HL-60/S4 (cell line): ENCODE measurements around the gene MIER1.

Source experiments
- in situ Hi-C: fragments of 300-500 bp; cut with MboI; formaldehyde crosslinking; loops from 2 replicates; pipeline ENCODE4 v1.14.3; 2022; ENCODE audit warnings: low sequenced_read_pairs

MIER1 gene

DNA sequence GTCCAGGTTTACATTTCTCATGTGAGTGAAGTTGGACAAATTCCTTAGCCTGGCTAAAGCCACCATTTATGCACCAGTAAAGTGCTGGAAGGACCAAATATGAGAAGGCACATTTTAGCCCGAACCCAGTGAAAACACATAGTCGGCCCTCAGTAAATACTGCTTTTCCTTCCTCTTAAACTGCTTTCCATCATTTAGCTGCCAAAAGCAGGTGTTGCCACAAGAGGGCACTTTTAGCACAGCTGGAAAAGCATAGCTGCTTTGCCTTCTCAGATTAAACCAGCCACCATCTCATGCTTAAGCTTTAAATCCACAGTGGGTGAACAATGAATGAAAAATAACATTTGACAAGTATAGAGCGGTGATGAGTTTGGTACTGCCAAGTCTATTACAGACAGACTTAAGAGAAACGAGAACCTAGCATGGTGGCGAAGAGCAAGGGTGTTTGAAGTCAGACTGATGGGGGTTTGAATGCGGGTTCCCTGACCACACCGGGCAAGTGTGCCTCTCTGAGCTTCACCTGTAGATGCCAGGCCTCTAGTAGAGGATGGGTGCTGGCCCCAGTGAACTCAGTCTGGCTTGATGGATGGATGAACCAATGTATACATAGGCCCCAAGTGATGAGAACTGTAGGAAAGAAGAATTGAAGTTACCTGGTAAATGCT, 71.4 kb downstream of the MIER1 start:
- in situ Hi-C loops: loop anchor here (10.0 kb wide), 1 partner anchor 149 kb away; no protein-coding TSS in a partner anchor

DNA sequence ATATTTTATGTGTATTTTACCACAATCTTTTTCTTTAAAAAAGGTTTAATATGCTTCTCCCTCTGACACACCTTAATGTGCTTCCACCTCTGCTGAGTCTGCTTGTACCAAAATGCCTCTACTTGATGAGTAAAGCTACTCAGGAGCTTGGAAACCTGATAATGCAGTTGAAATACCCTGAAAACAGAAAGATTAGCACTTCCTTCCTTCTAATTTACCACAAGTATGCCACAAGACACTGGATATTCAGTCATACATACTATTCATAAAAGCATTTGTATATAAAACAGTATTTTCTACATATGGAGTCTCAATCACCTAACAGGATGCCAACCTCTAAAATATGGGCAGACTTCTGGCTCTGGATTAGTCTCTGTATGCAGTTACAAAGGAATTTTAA, 74.2 kb downstream of the MIER1 start:
- in situ Hi-C loops: loop anchor here (10.0 kb wide), 1 partner anchor 146 kb away; no protein-coding TSS in a partner anchor

DNA sequence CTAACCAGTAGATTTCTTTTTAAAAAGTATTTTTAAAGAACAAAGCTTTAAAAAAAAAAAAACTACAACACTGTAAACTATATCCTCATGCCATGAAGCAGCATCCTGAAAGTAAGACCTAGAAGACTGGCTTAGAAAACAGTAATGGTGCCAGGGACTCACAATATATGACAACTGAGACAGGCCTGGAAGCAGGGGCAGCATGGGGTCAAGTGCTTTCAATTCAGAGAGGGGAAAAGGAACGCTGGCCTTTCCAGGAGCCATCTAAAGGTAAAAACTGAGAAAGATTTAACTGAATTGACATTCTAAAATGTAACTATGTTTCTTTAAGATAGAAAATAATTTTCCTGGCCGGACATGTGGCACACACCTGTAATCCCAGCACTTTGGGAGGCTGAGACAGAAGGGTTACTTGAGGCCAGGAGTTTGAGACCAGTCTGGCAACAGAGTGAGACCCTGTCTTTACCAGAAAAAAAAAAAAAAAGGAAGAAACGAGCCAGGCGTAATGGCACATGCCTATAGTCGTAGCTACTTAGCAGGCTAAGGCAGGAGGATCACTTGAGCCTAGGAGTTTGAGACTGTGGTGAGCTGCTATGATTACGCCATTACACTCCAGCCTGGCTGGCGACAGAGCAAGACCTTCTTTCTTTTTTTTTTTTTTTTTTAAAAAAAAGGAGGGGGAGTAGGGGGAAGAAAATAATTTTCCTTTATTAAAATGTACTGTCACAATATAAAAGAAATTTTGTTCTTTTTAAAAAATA, 75.0 kb downstream of the MIER1 start:
- in situ Hi-C loops: loop anchor here (10.0 kb wide), 1 partner anchor 145 kb away; no protein-coding TSS in a partner anchor

DNA sequence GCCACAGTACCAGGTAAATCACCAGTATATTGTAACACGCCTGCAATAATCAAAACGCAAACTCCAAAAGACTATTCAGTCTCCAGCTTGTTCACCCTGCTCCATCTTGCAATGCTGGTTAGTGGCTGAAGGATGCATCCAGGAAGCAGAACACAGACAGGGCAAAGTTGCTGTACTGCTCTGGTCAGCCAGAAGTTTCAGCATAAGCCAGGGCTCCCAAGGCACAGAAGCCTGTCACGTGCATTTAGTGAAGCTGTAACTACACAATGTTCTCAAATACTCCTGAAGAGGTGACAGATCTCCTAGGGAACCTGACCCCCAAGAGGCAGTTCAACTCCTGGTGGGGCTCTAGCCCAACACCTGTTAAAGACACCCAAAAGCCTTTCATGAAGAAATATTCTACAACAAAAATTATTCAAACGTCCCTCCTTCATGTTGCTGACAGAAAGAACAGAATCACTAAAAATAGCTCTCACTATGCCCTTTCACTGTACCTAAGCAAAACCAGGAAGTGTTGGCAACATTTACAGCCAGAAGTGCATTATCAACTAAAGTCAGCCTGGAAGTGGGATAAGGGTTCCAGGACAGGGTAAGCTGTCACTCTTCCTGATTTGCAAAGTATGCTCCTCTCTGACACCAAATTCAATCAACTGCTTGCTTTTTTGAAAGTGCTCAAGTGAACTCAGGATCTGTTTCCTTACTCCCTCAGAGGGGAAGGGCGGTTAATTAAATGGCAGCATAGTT, 77.1 kb downstream of the MIER1 start:
- in situ Hi-C loops: no loop called here

DNA sequence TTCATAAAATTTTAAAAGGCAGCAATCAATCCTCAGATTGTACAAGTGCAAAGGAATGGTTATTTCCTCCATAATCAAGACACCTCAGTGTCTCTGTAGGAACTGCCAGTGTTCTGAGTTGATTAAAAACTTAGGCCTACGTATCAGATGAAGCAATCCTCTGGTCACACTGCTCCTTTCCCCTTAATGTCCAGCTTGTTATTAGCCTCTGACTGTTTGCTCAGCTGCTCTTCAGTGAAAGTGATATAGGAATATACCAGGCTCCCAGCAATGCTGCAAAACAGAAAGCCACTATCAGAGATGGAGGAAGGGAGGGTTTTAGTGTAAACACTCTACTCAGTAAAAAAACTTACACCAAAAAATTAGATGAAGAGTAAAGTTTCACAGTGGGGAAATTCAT, 79.4 kb downstream of the MIER1 start:
- in situ Hi-C loops: no loop called here

DNA sequence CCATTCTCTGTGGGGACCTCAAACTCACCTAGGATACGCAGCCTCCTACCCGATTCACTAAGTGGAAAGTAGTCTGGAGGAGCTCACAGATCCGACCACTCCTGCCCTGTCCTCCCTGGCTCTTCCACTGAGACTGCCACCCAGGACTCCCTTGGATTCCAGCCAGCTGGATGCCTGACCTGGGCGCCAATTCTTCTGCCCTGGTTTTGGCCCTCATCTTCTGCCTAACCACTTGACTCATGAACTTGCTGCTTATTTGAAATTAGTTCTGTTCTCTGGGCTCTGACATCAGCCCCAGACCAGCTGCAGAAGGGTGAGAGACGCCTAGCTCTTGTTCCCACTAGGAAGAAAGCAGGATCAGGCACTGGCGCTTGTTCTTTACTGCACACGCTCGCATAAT, 80.3 kb downstream of the MIER1 start:
- in situ Hi-C loops: no loop called here

DNA sequence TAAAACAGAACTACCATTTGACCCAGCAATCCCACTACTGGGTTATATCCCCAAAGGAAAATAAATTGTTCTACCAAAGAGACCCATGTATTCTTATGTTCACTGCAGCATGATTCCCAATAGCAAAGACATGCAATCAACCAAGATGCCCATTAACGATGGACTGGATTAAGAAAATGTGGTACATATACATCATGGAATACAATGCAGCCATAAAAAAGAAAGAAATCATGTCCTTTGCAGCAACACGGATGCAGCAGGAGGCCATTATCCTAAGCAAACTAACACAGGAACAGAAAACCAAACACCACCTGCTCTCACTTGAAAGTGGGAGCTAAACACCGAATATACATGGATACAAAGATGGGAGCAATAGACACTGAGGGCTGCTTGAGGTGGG, 85.0 kb downstream of the MIER1 start:
- in situ Hi-C loops: no loop called here

DNA sequence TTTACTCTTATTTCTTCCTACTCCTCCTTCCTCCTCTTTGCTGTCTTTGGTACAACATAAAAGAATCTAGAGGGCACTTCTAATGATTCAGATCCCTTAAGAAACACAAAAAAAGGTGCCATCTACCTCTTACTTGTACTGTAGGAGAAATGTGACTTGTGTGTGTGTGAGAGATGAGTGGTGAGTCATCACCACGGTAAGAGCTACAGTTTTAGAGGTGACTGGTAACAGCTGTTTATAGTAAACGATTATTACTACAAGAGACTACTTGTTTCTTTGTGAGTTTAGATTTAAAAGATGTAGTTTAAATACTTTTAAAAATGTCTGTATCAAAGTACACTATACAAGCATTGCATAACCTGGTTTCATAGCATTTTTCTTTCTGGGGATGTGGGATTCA, 88.8 kb downstream of the MIER1 start:
- in situ Hi-C loops: no loop called here

DNA sequence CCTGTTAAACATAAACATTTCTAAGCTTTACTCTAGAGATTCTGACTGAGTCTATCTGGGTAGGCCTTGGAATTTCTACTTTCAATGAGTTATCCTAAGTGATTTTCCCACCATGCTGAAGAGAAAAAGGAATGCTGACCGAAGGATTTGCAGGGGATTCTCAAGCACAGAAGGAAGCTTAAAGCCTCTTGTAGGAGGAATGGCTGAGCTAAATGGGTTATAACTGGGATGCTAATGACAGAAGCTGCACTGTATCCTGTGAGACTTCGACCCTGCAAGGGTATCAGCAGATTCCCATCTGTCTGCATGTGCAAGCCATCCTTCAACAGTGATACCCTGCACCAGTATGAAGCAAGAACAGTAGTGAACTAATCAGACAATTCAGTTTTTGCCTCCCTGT, 93.8 kb downstream of the MIER1 start:
- in situ Hi-C loops: no loop called here

DNA sequence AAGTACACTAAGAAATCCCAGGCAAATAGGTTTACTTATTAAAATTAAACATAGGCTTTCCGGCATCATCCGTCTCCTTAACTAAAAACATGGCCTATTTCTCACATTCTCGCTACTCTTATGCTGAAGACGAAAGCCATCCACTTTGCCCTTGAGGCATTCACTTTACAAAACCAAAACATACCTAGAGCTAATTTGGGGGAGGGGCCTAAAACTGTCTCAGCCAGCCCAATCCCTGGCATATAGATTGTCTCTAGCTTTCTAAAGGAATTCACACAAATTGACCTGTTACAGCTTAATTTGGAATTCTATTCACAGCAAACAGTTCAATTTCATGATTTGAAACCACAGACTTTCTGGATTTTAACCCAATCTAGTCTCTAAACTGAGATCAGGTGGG, 94.3 kb downstream of the MIER1 start:
- in situ Hi-C loops: no loop called here

DNA sequence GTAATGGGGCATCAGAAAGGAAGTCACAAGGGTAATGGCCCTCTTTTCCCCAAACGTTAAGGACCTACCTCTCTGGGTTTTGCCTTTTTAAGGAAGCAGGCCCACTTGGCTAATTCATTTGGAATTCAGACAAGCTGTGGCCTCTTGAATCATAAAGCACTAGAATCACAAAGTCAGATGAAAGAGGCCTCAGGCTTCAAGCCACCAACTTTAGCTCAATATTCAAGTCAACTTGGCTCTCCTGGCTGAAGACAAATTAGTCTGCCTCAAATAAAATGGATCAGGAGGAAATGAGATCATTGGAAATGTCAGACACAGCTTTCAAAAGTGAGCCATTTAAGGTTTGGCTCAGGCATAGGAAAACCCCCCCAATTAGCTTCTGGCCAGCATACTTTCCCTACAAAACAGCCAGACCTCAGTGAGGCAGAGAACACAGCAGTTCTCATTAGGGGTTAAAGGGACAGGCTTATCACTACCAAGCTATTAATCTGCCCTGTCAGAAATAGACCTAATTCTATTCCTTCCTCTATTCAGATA, 94.9 kb downstream of the MIER1 start:
- in situ Hi-C loops: no loop called here

DNA sequence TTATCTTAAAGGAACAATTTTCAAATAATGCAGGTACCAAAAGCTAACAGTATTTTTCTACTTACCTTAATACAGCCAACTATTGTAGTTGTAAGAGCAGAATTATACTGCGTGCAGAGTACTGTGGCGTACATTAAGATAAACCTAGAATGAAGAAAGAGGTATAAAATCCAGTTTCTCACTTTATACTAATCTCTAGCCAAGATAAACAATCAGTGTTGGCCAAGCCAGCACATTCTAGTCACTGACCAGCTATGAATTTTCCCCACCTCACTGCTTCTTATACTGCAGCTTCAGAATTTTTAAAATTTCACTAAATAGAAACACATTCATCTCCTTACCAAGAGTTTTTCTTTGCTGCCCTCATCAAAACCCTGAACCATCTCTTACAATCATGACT, 95.5 kb downstream of the MIER1 start:
- in situ Hi-C loops: no loop called here

DNA sequence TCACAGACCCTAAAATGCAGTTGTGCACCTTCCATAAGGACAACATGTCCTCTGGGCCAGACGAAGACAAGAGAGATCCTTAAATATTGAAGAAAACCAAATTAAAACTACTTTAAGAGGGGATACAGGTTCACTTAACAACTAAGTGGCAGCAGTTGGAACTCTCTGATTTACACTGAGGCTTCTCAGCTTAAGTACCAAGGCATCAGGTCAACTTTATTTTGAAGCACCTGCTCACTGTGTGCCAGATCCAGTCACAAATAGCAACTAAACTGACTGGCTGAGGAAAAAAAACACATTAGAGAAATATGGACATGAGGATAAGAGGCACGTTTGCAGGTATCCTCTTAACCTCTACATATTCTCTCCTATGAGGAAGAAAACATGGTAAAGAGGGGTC, 96.0 kb downstream of the MIER1 start:
- in situ Hi-C loops: no loop called here

DNA sequence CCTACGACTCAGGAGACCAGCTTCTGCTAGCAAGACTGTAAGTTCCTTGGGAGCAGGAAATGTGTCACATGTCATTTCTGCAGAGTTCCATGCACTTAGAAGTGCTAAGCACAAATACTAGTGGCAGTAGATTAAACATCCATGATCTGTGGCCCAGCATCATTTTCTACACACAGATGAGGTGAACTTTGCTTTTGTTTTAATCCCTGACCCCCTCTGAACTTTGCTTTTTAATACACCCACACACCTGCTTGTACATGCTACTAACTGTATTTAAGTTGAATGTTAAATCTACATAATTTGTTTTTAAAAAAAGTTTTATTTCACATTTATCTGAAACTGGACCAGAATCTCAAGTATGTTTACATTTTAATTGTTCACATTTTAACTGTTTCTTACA, 104.7 kb downstream of the MIER1 start:
- in situ Hi-C loops: no loop called here

DNA sequence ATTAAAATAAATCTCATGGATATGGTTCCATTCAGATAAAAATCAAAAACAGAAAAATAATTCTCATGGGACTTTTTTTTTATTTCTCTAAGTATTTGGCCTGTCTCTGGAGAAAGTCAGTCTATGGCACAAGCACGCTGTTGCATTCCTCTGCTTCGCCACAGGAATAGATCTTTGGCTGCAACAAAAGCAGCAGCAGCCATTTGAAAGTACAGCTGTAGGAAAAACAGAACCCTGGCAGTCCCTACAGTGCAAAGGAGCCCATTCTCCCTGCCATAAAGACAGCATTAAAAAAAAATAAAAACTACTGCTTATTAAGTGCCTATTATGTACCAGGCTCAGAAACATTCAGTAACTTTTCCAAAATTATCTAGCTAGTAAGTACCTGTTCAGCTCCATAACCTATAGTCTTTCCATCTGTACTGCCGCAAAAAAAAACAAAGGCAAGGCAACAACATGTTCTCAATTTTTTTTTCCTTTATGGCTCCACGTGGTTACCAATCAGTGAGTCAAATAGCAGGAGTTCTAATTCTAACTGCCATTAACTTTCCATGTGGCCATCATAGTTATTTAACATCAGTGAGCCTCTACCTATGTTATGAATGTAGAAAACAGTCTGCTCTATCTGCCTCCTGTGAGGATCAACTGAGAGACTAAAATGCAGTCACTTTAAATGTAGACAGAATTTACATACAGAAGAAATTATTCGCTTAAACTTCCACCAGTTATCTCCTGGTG, 106.5 kb downstream of the MIER1 start:
- in situ Hi-C loops: no loop called here

DNA sequence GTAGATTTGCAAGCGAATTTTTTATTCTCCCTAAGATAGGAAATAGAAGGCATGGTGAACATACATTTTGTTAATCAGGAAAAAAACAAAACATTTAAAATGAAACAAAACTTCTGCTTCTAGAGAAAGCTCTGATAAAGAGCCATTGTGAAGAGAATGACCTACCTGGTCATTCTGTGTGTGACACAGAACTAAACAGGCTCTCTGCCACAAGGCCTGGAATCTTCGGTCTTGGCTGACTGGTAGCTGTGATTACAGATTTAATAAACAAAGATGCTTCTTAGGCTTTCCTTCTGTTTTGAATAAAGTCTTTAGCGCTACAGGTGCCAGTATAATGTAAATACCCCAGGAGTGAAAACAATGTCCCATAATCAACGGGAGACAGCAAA, 107.1 kb downstream of the MIER1 start:
- in situ Hi-C loops: no loop called here
